WERI-Rb-1 (cell line): ENCODE data around the gene ZNF75A.

Experiments used
- DNase-seq: peaks from one replicate; pipeline ENCODE4 v3.0.0-alpha.2; 2020
- H3K27ac ChIP-seq: fragments of 250-450 bp; sonication (Bioruptor Pico); 2 replicates; pipeline ENCODE4 v1.5.1; 2020; ENCODE audit warnings: mild to moderate bottlenecking, moderate library complexity
- H3K27me3 ChIP-seq: fragments of 250-450 bp; sonication (Bioruptor Pico); 2 replicates; pipeline ENCODE4 v1.5.1; 2021; ENCODE audit warnings: mild to moderate bottlenecking, low read depth, moderate library complexity; ENCODE audit not compliant: insufficient read depth, severe bottlenecking
- H3K36me3 ChIP-seq: fragments of 250-450 bp; sonication (Bioruptor Pico); 2 replicates; pipeline ENCODE4 v1.5.1; 2020; ENCODE audit warnings: mild to moderate bottlenecking, moderate library complexity
- H3K4me3 ChIP-seq: 2 replicates; pipeline ENCODE4 v1.5.1; 2011; ENCODE audit warnings: low read depth, mild to moderate bottlenecking, control low read depth, low read length
- H3K9me3 ChIP-seq: fragments of 250-450 bp; sonication (Bioruptor Pico); 2 replicates; pipeline ENCODE4 v1.5.1; 2021; ENCODE audit warnings: mild to moderate bottlenecking, moderate library complexity; ENCODE audit not compliant: severe bottlenecking
- TF ChIP-seq, protein P1 (sequence below): IDR thresholded peaks from 2 replicates; pipeline ENCODE4 v1.5.1; 2011; ENCODE audit warnings: low read depth, mild to moderate bottlenecking, control low read depth, inconsistent platforms, low read length

Gene ZNF75A

DNA sequence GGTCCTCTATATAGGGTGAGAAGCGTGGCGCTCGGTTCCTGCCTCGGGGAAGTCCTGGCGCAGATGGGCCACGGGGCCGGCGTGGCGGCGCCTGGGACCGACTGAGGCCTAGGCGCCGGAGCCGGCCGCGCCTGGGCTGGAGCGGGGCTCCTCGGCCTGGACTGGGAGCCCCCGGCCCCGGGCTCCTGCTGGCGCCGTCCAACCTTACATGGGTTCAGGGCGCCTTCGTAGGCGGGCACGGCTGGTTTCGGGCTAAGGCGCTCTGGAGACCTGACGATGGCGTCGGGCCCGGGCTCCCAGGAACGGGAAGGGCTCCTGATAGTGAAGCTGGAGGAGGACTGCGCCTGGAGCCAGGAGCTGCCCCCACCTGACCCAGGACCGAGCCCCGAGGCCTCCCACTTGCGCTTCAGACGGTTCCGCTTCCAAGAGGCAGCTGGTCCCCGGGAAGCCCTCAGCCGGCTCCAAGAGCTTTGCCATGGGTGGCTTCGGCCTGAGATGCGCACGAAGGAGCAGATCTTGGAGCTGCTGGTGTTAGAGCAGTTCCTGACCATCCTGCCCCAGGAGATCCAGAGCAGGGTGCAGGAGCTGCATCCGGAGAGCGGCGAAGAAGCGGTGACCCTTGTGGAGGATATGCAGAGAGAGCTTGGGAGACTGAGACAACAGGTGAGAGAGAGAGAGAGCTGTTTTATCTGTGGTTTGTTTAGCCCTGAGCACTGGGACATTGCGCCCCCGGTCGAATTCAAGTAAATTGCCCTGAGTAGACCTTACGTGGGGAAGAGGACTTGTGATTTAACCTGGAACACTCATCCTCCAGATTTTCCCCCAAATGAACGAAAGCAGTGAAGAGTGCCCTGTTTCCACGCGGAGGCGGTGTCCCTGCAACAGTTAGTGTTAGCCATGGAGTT, 21.5 kb upstream of the ZNF75A start:
- Histone ChIP-seq H3K9me3 (no peaks in the 10 kb centered on the region), H3K36me3 (peaks cover 45% of the 10 kb centered on the region), H3K27ac (peak overlapping the region; percentile 96), H3K27me3 (no peaks in the 10 kb centered on the region), H3K4me3 (peak overlapping the region; percentile 75)
- no peak for DNase-seq
- TF ChIP-seq, protein P1, sequence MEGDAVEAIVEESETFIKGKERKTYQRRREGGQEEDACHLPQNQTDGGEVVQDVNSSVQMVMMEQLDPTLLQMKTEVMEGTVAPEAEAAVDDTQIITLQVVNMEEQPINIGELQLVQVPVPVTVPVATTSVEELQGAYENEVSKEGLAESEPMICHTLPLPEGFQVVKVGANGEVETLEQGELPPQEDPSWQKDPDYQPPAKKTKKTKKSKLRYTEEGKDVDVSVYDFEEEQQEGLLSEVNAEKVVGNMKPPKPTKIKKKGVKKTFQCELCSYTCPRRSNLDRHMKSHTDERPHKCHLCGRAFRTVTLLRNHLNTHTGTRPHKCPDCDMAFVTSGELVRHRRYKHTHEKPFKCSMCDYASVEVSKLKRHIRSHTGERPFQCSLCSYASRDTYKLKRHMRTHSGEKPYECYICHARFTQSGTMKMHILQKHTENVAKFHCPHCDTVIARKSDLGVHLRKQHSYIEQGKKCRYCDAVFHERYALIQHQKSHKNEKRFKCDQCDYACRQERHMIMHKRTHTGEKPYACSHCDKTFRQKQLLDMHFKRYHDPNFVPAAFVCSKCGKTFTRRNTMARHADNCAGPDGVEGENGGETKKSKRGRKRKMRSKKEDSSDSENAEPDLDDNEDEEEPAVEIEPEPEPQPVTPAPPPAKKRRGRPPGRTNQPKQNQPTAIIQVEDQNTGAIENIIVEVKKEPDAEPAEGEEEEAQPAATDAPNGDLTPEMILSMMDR, result no peak

DNA sequence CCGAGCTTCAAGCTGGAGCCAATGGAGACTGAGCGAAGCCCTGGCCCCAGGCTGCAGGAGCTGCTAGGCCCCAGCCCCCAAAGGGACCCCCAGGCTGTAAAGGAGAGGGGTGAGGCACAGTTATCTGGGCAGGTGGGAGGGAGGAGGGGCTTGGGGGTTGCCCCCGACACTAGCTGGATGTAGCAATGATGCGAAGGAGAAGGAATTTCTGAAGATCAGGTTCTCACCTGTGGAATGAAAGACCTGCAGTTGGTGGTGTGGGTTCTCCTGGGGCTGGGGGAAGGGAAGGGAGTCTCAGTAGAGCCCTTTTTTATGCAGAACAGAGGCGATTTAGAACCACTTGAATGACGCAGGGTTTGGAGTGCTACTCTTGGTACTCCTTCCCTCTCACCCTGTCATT, 20.2 kb upstream of the ZNF75A start:
- Histone ChIP-seq H3K9me3 (peaks cover 6% of the 10 kb centered on the region), H3K4me3 (no peak overlapping the region), H3K27me3 (no peaks in the 10 kb centered on the region), H3K27ac (no peak overlapping the region), H3K36me3 (peaks cover 58% of the 10 kb centered on the region)
- TF ChIP-seq, protein P1, result no peak
- no peak for DNase-seq

DNA sequence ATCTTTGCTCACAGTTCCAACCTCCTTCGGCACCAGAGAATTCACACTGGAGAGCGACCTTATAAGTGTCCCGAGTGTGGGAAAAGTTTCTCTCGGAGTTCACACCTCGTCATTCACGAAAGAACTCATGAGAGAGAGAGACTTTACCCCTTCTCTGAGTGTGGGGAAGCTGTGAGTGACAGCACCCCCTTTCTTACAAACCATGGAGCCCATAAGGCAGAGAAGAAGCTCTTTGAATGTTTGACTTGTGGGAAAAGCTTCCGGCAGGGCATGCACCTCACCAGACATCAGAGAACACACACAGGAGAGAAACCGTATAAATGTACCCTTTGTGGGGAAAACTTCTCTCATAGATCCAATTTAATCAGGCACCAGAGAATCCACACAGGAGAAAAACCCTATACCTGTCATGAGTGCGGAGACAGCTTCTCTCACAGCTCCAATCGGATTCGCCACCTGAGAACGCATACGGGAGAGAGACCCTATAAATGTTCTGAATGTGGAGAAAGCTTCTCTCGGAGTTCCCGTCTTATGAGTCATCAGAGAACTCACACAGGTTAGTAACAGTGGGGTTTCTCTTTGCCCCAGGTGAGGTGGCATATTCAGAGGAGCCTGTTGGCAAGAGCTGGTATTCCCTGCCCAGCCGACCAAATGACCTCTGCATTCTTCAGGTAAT, 15.2 kb upstream of the ZNF75A start:
- H3K36me3 ChIP-seq, result peaks cover 80% of the 10 kb centered on the region
- DNase-seq, result no peak
- H3K9me3 ChIP-seq, result peaks cover 6% of the 10 kb centered on the region
- TF ChIP-seq, protein P1, result no peak
- H3K27ac ChIP-seq, result no peak overlapping the region
- no peak overlapping the region for H3K4me3 ChIP-seq
- H3K27me3 ChIP-seq, result no peaks in the 10 kb centered on the region

DNA sequence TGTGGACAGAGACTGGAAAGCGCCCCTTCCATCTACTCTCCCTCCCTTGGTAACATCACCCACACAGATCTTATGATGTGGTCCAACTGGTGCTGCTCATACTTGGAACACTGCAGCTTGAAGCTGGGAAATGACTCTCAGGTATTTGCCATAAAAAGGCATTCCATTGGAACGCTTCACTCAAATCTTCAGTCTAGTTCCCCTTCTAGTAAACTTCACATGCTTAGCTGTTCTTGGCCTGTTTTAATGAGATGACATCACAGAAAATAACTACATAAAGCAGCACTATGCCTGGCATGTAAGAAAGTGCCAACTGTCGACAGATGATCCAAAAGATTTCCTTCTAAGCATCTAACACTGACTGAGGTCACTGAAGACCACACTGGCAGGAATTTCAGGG, 12.7 kb upstream of the ZNF75A start:
- H3K9me3 ChIP-seq, result peaks cover 6% of the 10 kb centered on the region
- TF ChIP-seq, protein P1, result no peak
- no peak for DNase-seq
- peaks cover 63% of the 10 kb centered on the region for H3K36me3 ChIP-seq
- no peaks in the 10 kb centered on the region for H3K27me3 ChIP-seq
- no peak overlapping the region for H3K4me3 ChIP-seq
- no peak overlapping the region for H3K27ac ChIP-seq

DNA sequence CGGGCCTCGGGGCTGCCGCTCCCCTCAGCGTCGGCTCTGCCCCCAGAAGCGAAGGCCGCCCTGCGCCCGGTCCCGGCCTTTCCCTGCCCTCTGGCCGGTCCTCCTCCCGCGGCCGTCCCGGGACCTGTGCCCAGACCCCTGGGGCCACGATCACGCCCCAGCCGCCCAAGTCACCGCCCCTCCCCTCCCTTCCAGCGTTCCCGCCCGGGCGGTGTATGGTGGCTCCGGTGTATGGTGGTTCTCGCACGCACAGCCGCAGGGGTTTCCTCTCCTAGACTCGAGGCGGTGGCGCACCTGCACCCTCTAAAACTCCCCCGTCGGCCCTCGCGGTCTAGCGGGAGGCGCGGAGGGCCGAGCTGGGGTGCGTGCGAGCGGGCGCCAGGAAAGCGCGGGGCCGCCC, 10.1 kb upstream of the ZNF75A start:
- peaks cover 44% of the 10 kb centered on the region for H3K36me3 ChIP-seq
- TF ChIP-seq, protein P1, result no peak
- no peak overlapping the region for H3K4me3 ChIP-seq
- no peaks in the 10 kb centered on the region for H3K9me3 ChIP-seq
- DNase-seq, result no peak
- no peak overlapping the region for H3K27ac ChIP-seq
- H3K27me3 ChIP-seq, result no peaks in the 10 kb centered on the region
